ENCODE results near the gene TPRA1. TPM values are rescaled to one million over a fixed set of nuclear protein-coding genes. Genes with fewer than 3 reads are reported as not detected.

TPRA1 gene
- total and polyA plus RNA-seq, 2 experiments from 2014 or later: 16.7 to 30.4 TPM

GRCh38 chr3:127534564-127534963 lies 56.0 kb downstream of the TPRA1 start (continued):
- no peak for TF ChIP-seq ETS1 (IDR thresholded peaks at IDR 0.05)
- no peak for TF ChIP-seq REST (IDR thresholded peaks at IDR 0.05; ENCODE audit: unreplicated experiment)
- TF ChIP-seq JUNB (IDR thresholded peaks at IDR 0.05; ENCODE audit: unreplicated experiment): no peak
- TF ChIP-seq EZH2phosphoT487 (IDR thresholded peaks at IDR 0.05; ENCODE audit: unreplicated experiment): no peak
- TF ChIP-seq ZNF114 (CRISPR knock-in tag; IDR thresholded peaks at IDR 0.05): no peak

- ATAC-seq: no peak
- Mint-ChIP-seq H3K27ac (no peak overlapping the region), H3K9me3 (no peaks in the 10 kb centered on the region), H3K4me1 (peaks cover 18% of the 10 kb centered on the region), H3K27me3 (ENCODE audit: insufficient read depth, low read depth, poor library complexity) (peaks cover 9% of the 10 kb centered on the region), H3K36me3 (ENCODE audit: low read depth) (no peaks in the 10 kb centered on the region; the same call in 2 of the 3 replicates), H3K4me3 (no peak overlapping the region)
- Histone ChIP-seq H3K9me2 (ENCODE audit: insufficient read depth) (no peaks in the 10 kb centered on the region), H3K36me3 (ENCODE audit: insufficient read depth) (no peaks in the 10 kb centered on the region), H3K27me3 (ENCODE audit: insufficient read depth) (no peaks in the 10 kb centered on the region), H3K4me2 (no peak overlapping the region), H4K20me1 (replicated peaks; ENCODE audit: insufficient read depth) (no peaks in the 10 kb centered on the region), H3F3A (replicated peaks; ENCODE audit: low read depth) (no peaks in the 10 kb centered on the region), H2AFZ (no peak overlapping the region), H3K4me1 (ENCODE audit: insufficient read depth) (0 out of 2 replicates have a peak, but pooled peaks cover 5% of the 10 kb centered on the region), H3K79me2 (replicated peaks; ENCODE audit: insufficient read depth) (no peaks in the 10 kb centered on the region), H3K4me3 (no peak overlapping the region), H3K27ac (ENCODE audit: low read depth) (no peak overlapping the region)
- no peak for DNase-seq (ENCODE audit: low spot score)
- TF ChIP-seq REST (IDR thresholded peaks at IDR 0.05; ENCODE audit: unreplicated experiment): no peak
- no peak for TF ChIP-seq JUNB (IDR thresholded peaks at IDR 0.05; ENCODE audit: unreplicated experiment)
- TF ChIP-seq EZH2 (IDR thresholded peaks at IDR 0.05; ENCODE audit: low read depth, unreplicated experiment): no peak
- no peak for TF ChIP-seq EZH2phosphoT487 (IDR thresholded peaks at IDR 0.05; ENCODE audit: unreplicated experiment)
- TF ChIP-seq CREB1 (CRISPR knock-in tag; IDR thresholded peaks at IDR 0.05; ENCODE audit: low read depth): no peak
- TF ChIP-seq ZNF331 (CRISPR knock-in tag; IDR thresholded peaks at IDR 0.05; ENCODE audit: low read depth): no peak
- no peak for TF ChIP-seq STAT1 (IDR thresholded peaks at IDR 0.05; ENCODE audit: unreplicated experiment)
- TF ChIP-seq ZNF114 (CRISPR knock-in tag; IDR thresholded peaks at IDR 0.05): no peak
- no peak for TF ChIP-seq NANOG (IDR thresholded peaks at IDR 0.05; ENCODE audit: borderline replicate concordance)
- TF ChIP-seq ZNF462 (CRISPR knock-in tag; IDR thresholded peaks at IDR 0.05): no peak
Observed at GRCh38 chr3:127534161-127534451, 56.4 kb downstream of the TPRA1 start.
